Subcutaneous abdominal adipose tissue (tissue), 5 donors: ENCODE results near the gene PPFIBP2.

ENCODE experiments used
- H3K27ac ChIP-seq: one replicate; pipeline ENCODE4 v1.7.0; 2013; ENCODE audit warnings: low read depth, mild to moderate bottlenecking, inconsistent platforms, low read length, moderate library complexity
- H3K27me3 ChIP-seq, 5 donors: one replicate each; pipeline ENCODE4 v1.7.0; 2013; ENCODE audit warnings: low read length in 5 of 5, inconsistent platforms in 1 of 5; ENCODE audit not compliant: control insufficient read depth in 5 of 5, insufficient read depth in 4 of 5
- H3K36me3 ChIP-seq, 5 donors: one replicate each; pipeline ENCODE4 v1.7.0; 2013; ENCODE audit warnings: low read length in 5 of 5; ENCODE audit not compliant: control insufficient read depth in 5 of 5, insufficient read depth in 5 of 5
- H3K4me1 ChIP-seq, 5 donors: one replicate each; pipeline ENCODE4 v1.7.0; 2013; ENCODE audit warnings: low read length in 5 of 5, mild to moderate bottlenecking in 3 of 5, moderate library complexity in 1 of 5; ENCODE audit not compliant: control insufficient read depth in 5 of 5, insufficient read depth in 5 of 5
- H3K4me3 ChIP-seq, 5 donors: one replicate each; pipeline ENCODE4 v1.7.0; 2013; ENCODE audit warnings: low read length in 5 of 5, low read depth in 1 of 5
- H3K9ac ChIP-seq, 5 donors: one replicate each; pipeline ENCODE4 v1.7.0; 2013; ENCODE audit warnings: low read length in 5 of 5, mild to moderate bottlenecking in 4 of 5, moderate library complexity in 3 of 5
- H3K9me3 ChIP-seq, 5 donors: one replicate each; pipeline ENCODE4 v1.7.0; 2013; ENCODE audit warnings: low read length in 5 of 5; ENCODE audit not compliant: control insufficient read depth in 5 of 5
- donor health status: healthy.
- donor health status: healthy.
- donor health status: healthy.
- donor health status: healthy.
- donor health status: healthy.

The PPFIBP2 gene

GRCh38 chr11:7522546-7522945 is 8.7 kb downstream of the PPFIBP2 start:
- no peak overlapping the region for H3K27ac ChIP-seq
- no peaks in the 10 kb centered on the region for H3K36me3 ChIP-seq
- no peaks in the 10 kb centered on the region for H3K9me3 ChIP-seq
- H3K4me1 ChIP-seq: peaks cover 5 to 56% (median 36%) of the 10 kb centered on the region in 5 donors
- H3K27me3 ChIP-seq: no peaks in the 10 kb centered on the region
- no peak overlapping the region for H3K4me3 ChIP-seq
- H3K9ac ChIP-seq: no peak overlapping the region

- Histone ChIP-seq H3K4me3 (peak overlapping the region in 2 of 5 donors; percentile 8 to 18), H3K4me1 (peaks cover 5 to 56% (median 36%) of the 10 kb centered on the region in 5 donors), H3K27me3 (no peaks in the 10 kb centered on the region), H3K9me3 (no peaks in the 10 kb centered on the region), H3K9ac (no peak overlapping the region), H3K36me3 (no peaks in the 10 kb centered on the region), H3K27ac (peak overlapping the region; percentile 2)
These were observed 9.8 kb downstream of the PPFIBP2 start for GRCh38 chr11:7523416-7524210.

- H3K27ac ChIP-seq: peak overlapping the region; percentile 2
- peak overlapping the region in 1 of 5 donors; percentile 57 for H3K9ac ChIP-seq
- peak overlapping the region in 2 of 5 donors; percentile 8 to 18 for H3K4me3 ChIP-seq
- H3K27me3 ChIP-seq: no peaks in the 10 kb centered on the region
- H3K36me3 ChIP-seq: no peaks in the 10 kb centered on the region
- no peaks in the 10 kb centered on the region for H3K9me3 ChIP-seq
- H3K4me1 ChIP-seq: peaks cover 5 to 55% (median 35%) of the 10 kb centered on the region in 5 donors
These were observed 10.8 kb downstream of the PPFIBP2 start for GRCh38 chr11:7524462-7525235.

- Histone ChIP-seq H3K4me3 (no peak overlapping the region), H3K4me1 (peaks cover 5 to 52% (median 40%) of the 10 kb centered on the region in 5 donors), H3K36me3 (no peaks in the 10 kb centered on the region), H3K27me3 (no peaks in the 10 kb centered on the region), H3K27ac (no peak overlapping the region), H3K9ac (no peak overlapping the region), H3K9me3 (no peaks in the 10 kb centered on the region)
These were observed 11.6 kb downstream of the PPFIBP2 start for GRCh38 chr11:7525424-7525823.

- Histone ChIP-seq H3K27me3 (no peaks in the 10 kb centered on the region), H3K4me3 (no peak overlapping the region), H3K9ac (no peak overlapping the region), H3K4me1 (peaks cover 5 to 47% (median 39%) of the 10 kb centered on the region in 5 donors), H3K27ac (no peak overlapping the region), H3K9me3 (no peaks in the 10 kb centered on the region), H3K36me3 (no peaks in the 10 kb centered on the region)
These were observed 13.2 kb downstream of the PPFIBP2 start for GRCh38 chr11:7527029-7527428.

GRCh38 chr11:7528514-7529049 is 14.8 kb downstream of the PPFIBP2 start:
- no peak overlapping the region for H3K9ac ChIP-seq
- peaks cover 0 to 39% (median 28%) of the 10 kb centered on the region in 5 donors for H3K4me1 ChIP-seq
- H3K4me3 ChIP-seq: no peak overlapping the region
- no peaks in the 10 kb centered on the region for H3K9me3 ChIP-seq
- no peak overlapping the region for H3K27ac ChIP-seq
- no peaks in the 10 kb centered on the region for H3K27me3 ChIP-seq
- H3K36me3 ChIP-seq: no peaks in the 10 kb centered on the region

GRCh38 chr11:7530013-7530640 is 16.3 kb downstream of the PPFIBP2 start:
- Histone ChIP-seq H3K27me3 (no peaks in the 10 kb centered on the region), H3K36me3 (no peaks in the 10 kb centered on the region), H3K27ac (no peak overlapping the region), H3K4me3 (no peak overlapping the region), H3K9ac (no peak overlapping the region), H3K9me3 (no peaks in the 10 kb centered on the region), H3K4me1 (peaks cover 0 to 29% (median 17%) of the 10 kb centered on the region in 5 donors)

GRCh38 chr11:7531011-7531410 is 17.2 kb downstream of the PPFIBP2 start:
- no peaks in the 10 kb centered on the region for H3K36me3 ChIP-seq
- peaks cover 0 to 29% (median 17%) of the 10 kb centered on the region in 5 donors for H3K4me1 ChIP-seq
- no peaks in the 10 kb centered on the region for H3K9me3 ChIP-seq
- no peak overlapping the region for H3K4me3 ChIP-seq
- H3K9ac ChIP-seq: no peak overlapping the region
- H3K27me3 ChIP-seq: no peaks in the 10 kb centered on the region
- no peak overlapping the region for H3K27ac ChIP-seq

- Histone ChIP-seq H3K9me3 (no peaks in the 10 kb centered on the region), H3K9ac (no peak overlapping the region), H3K4me3 (no peak overlapping the region), H3K4me1 (peaks cover 0 to 30% (median 18%) of the 10 kb centered on the region in 5 donors), H3K27me3 (no peaks in the 10 kb centered on the region), H3K27ac (no peak overlapping the region), H3K36me3 (no peaks in the 10 kb centered on the region)
These were observed 18.8 kb downstream of the PPFIBP2 start for GRCh38 chr11:7532405-7533145.
